Hematopoietic multipotent progenitor cell treated with erythropoietin and hydrocortisone succinate and interleukin-3 and kit ligand, for 8 days (in vitro differentiated cells): ENCODE measurements around the gene M6PR.

ENCODE experiments used
- DNase-seq: peaks from one replicate; pipeline ENCODE4 v3.0.0-alpha.2; 2015

The M6PR gene

DNA sequence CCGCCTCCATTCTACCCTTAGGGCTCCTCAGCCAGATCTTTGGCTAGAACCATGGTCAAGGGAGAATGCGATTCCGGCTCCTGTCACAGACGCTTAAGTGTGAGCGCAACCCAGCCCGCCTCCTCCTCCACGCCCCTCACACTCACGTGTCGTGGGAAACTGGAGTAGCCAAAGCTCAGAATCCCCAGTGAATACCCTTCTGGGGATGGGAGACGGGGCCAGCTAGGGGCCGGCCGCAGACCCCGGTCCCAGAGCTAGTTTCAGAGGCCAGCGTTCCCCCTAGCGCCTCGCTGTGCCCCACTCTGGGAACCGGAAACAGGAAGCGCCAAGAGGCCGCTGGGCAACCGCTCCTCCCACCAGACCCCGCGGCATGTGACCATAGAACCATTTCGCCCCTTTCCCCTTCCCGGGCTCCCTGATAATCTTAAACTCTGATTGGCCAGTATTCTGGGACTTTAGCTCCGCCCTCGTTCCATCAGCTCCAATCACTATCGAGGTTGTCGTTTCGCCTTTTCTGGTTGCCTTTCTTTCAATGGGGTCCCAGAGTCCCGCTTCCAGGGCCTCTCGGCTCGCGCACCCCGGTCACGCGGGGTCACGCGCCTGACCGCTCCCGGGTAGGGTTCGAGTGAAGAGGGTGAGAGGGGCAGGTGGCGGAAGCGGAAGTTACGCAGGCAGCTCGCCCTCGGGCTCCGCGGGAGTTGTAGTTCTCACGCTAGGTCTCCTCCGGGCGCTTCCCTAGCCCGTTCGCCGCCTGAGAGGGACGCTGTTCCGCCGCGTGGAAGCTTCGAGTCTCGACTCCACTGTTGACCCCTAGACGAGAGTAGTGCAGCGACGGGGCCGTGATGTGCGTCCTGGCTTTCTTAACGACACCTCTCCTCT lies at the start of gene M6PR:
TSS of gene M6PR (minus strand) at position 304 of the 879 bp plus-strand sequence. CDS start 3,241 bp downstream, outside the sequence.
- peak; percentile 99 for DNase-seq

GRCh38 chr12:8996682-8997405 lies 47.4 kb upstream of the M6PR start:
- DNase-seq, result peak; percentile 50

- DNase-seq, result no peak
These were observed 45.8 kb upstream of the M6PR start for GRCh38 chr12:8995021-8995775.

- DNase-seq, result no peak
These were observed 44.4 kb upstream of the M6PR start for GRCh38 chr12:8993827-8994226.

DNA sequence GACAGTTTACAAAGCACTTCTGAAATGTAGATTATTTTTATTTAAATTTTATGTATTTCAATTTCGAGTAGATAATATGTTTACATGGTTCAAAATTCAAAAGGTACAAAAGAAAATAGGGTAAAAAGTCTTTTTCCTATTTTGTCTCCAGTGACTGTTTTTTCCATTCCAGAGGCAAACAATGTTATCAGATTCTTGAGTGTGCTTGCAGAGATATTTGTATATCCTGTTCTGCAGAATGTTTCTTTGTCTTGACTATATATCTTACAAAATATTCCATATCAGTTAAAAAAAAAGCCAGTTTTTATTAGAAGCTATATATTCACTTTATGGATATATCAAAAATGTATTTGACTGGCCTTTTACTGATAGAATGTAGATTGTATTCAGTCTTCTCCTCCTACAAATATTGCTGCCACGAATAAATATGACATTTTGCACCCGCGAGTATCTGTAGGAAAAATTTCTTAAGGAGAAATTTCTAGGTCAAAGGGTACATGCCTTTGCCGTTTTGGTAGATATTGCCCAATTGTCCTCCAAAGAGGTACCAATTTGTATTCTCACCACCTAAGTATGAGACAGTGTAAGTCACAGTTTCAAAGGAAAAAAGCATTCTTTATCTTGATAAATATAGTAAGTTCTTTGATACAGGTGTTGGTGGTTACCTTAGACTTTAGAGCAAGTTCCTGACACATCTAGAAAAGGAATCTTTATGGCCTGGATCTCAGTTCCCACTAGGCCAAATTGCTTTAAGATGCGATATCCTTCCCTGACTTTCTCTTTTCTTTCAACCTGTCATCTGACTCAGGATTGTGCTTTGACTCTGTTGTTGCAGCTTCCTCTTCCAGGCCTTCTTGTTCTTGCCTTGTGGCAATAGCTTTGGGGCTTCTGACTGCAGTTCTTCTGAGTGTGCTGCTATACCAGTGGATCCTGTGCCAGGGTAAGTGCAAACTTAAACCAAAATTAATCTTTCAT lies 42.2 kb upstream of the M6PR start:
- DNase-seq, result no peak

DNA sequence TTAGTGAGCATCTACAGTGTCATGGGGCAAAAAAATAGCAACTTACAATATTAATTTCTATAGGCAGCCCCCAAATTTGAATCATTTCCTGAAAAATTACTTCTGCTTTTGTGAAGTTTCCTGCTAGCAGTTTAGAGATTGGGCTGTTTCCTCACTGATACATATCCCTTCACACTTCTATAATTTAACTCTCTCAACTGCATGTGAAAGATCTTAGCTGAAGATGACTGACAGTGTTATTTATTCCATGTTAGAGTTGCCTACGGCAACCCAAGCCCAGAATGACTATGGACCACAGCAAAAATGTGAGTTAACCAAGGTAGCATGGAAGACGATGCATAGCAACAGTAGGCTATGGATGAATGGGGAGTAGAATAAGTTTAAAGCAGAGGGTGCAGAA lies 40.0 kb upstream of the M6PR start, which contains the start of gene KLRG1:
TSS of gene KLRG1 (plus strand) at position 134 of the 400 bp plus-strand sequence. CDS start at position 224, 90 bp downstream.
- DNase-seq, result no peak

DNA sequence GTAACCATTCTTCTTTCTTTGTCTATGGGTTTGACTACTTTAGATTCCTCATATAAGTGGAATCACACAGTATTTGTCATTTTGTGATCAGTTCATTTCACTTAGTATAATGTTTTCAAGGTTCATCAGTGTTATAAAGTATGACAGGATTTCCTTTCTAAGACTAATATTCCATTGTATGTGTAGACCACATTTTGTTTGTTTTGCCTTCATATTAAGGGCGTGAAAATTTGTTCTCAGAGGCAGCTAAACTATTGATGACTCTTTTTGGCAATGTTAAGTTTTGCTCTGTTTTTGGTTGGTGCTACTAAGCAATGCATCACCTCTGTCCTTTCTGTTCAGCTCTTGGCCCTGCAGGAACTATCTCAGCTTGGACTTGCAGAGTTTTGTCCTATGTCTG lies 38.2 kb upstream of the M6PR start:
- DNase-seq, result no peak

DNA sequence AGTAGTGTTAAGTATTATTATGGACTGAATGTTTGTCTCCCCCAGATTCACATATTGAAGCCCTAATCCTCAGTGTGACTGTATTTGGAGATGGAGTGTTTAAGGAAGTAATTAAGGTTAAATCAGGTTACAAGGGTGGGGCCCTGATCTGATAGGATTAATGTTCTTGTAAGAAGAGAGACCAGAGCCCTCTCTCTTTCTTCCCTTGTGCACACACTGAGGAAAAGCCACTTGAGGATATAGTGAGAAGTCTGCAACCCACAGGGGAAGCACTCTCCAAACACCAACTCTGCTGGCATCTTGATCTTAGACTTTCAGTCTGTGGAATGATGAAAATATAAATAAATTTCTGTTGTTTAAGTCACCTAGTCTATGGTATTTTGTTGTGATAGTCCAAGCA lies 37.7 kb upstream of the M6PR start:
- peak; percentile 13 for DNase-seq

DNA sequence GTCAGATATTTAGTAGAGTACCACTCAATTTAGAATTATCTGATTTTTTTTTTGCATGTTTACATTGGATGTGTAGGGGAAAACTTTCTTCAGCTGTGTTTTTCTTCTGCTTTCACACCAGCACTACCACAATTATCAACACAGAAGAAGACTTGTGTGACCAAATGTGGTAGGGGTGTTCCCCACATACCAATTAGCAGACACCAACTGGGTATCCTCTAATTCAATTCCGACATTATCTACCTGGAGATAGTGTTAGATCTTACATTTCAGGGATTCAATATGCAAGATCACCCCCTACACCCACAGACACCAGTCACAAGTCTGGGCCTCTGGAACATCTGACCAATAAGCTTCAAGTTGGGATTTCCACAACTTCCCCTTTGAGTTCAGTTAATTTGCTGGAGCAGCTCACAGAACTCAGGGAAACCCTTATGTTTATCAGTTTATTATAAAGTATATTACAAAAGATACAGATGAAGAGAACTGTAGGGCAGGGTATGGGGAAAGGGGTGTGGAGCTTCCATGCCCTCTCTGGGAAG lies 35.8 kb upstream of the M6PR start:
- DNase-seq, result no peak

- DNase-seq, result no peak
These were observed 30.7 kb upstream of the M6PR start for GRCh38 chr12:8980137-8980536.

DNA sequence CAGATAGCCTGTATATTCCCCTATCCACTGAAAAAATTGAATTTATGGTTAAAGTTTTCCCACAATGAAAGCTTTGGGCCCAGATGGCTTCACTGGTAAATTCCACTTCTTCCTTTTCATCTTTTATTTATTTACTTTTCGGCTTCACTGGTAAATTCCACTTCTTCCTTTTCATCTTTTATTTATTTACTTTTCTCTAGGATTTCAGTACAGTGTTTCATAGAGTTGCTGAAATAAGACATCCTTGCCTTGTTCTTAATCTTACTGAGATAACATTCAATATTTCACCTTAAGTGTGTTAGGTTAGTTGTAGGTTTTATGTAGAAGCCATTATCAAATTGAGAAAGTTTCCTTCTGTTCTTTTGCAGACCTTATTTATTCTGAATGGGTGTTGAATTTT lies 21.0 kb upstream of the M6PR start:
- no peak for DNase-seq

DNA sequence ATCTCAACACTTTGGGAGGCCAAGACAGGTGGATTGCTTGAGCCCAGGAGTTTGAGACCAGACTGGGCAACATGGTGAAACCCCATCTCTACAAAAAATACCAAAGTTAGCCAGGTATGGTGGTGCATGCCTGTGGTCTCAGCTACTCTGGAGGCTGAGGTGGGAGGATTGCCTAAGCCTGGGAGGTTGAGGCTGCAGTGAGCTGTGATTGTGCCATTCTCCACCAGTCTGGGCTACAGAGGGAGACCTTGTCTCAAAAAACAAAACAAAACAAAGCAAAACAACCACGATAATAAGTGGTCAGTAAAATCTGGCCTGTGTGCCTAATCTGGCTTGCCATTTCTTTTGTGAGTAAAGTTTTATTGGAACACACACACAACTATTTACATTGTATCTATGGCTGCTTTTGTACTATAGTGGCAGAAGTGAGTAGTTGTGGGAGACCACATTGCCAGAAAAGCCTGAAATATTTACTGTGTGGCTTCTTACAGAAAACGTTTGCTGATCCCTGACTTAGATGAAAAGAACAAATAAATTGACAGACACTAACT lies 20.5 kb upstream of the M6PR start:
- no peak for DNase-seq

GRCh38 chr12:8968761-8969160 lies 19.3 kb upstream of the M6PR start:
- DNase-seq, result no peak

GRCh38 chr12:8960176-8960575 lies 10.7 kb upstream of the M6PR start:
- DNase-seq, result no peak

DNA sequence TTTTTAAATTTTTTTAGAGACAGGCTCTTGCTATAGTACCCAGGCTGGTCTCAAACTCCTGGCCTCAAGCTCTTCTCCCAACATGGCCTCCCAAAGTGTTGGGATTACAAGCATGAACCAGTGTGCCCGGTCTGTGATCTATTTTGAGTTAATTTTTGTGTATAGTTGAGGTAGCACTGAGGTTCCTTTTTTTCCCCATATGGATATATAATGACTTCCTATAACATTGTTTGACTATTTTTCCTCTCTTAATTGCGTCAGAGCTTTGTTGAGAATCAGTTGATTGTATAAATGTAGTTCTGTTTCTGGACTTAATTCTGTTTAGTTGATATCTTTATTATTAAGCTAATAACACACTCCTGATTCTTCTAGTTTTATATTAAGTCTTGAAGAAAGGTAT lies 8.6 kb upstream of the M6PR start:
- DNase-seq, result no peak

DNA sequence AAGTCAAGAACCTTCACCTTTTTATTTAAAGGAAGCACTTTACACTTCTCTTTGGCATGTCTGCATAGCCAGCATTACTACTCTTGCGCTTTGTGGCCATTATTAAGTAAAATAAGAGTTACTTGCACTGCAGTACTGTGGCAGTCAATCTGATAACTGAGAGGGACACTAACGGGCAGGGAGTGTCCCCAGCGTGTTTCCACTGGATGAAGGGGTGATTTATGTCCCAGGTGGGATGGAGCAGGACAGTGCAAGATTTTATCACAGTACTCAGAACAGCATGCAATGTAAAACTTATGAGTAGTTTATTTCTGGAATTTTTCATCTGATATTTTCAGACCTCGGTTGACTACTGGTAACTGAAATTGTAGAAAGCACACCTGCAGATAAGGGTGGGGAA lies 8.1 kb upstream of the M6PR start:
- DNase-seq, result no peak

DNA sequence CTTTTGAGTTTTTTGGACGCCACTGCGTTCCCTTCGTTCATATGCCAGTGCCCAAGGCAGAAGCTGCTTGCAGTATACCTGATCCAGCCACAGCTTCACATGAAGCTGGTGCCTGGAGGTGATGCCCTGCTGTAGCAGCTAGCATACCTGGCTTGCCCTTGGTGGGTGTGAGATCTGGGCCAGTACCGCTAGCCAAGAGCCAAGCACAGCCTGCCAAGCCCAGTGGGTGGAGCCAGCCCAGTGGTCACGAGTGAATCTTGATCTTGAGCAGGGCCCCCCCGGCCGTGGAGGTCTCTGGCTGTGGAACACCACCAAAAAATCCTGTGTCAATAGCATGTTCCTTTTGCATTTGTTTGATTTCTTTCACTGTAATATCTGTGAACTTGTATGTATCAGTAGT lies 7.3 kb upstream of the M6PR start:
- no peak for DNase-seq

- DNase-seq, result no peak
These were observed 6.6 kb upstream of the M6PR start for GRCh38 chr12:8956073-8956472.

DNA sequence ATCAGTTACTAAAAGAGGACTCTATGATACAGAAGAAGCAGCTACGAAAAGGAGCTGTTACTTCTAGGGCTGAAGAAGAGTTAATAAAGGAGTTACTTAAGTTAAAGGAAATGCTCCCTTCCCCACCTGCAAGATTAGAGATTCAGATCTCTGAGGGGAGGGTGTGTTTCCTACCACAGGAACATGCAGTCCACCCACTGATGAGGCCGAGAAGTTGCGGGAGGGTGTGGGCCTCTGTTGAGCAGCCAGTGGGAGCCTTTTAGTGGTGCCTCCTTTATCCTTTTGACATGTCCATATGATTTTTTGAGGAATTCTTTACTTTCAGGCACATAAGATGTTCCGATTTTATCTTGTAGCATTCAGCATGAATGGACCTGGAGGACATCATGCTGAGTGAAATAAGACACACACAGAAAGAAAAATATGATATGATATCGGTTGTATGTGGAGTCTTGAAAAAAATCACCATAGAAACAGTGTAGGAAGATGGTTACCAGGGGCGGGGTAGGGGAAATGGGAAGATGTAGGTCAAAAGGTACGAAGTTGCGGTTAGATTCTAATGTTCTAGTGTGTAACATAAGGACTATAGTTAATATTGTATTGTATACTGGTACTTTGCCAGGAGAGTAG lies 4.4 kb upstream of the M6PR start:
- DNase-seq, result peak; percentile 18

GRCh38 chr12:8951744-8952143 lies 2.3 kb upstream of the M6PR start:
- DNase-seq, result no peak
